ENCODE data around the gene CD93. TPM values are rescaled to one million over a fixed set of nuclear protein-coding genes. Genes with fewer than 3 reads are reported as not detected.
A peak's percentile ranks its signal among the peaks of the same experiment; 100 is the strongest.

Gene CD93
- polyA plus RNA-seq, 1 experiment, result 0.02 TPM

DNA sequence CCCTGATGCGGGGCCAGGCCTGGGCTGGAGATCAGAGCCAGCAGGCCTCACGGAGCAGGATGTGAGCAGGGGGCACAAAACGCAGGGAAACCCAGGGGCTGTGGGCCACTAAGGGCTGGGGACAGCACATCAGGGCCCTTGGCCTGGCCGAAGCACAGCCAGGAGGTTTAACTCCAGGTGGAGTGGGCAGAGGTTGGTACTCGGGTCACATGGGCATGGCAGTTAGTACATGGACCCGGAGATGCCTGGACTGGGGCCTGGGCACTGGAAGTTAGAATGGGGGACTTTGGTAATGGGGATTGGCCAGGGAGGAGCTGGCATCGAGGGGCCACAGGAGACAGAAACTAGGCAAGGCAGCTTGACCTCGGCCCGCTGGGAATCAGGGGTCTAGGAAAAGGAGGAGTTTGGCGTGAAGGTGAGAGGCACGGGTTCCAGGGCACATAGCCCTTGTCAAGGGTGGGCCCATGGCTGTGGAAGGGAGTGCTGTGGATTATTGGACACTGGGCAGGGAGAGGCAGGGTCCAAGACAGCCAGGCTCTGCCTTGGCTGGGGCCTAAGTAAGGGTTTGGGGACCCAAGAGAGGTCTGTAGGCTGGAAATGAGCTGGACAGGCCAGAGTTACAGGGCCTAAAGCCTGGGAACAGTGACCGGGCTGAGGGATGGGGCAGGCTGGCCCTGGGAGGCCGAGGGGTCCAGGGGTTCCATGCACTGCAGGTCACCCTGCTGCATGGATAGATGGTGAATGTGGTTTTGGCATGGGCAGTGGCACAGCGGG, 41.6 kb upstream of the CD93 start:
- no peak for DNase-seq (ENCODE audit: low read depth, low spot score)
- H3K27ac ChIP-seq (ENCODE audit: low read depth, low read length), result no peak overlapping the region
- ChIA-PET CTCF (no interaction called here), POLR2A (no interaction called here)
- TF ChIP-seq CTCF (IDR thresholded peaks at IDR 0.05; ENCODE audit: low read depth, low read length), result no peak
- no peaks in the 10 kb centered on the region for H3K9me3 ChIP-seq (ENCODE audit: control insufficient read depth, insufficient read depth, low read length)
- H3K4me3 ChIP-seq (ENCODE audit: low read depth, low read length), result no peak overlapping the region
- H3K27me3 ChIP-seq (ENCODE audit: control insufficient read depth, insufficient read depth, low read length), result no peaks in the 10 kb centered on the region

- DNase-seq (ENCODE audit: low read depth, low spot score), result no peak
- TF ChIP-seq CTCF (IDR thresholded peaks at IDR 0.05; ENCODE audit: low read depth, low read length), result no peak
- Histone ChIP-seq H3K27ac (ENCODE audit: low read depth, low read length) (no peak overlapping the region), H3K27me3 (ENCODE audit: control insufficient read depth, insufficient read depth, low read length) (no peaks in the 10 kb centered on the region), H3K9me3 (ENCODE audit: control insufficient read depth, insufficient read depth, low read length) (no peaks in the 10 kb centered on the region), H3K4me3 (ENCODE audit: low read depth, low read length) (no peak overlapping the region)
- CTCF ChIA-PET, result no interaction called here
- POLR2A ChIA-PET, result no interaction called here
Observed at GRCh38 chr20:23126281-23127061, 40.3 kb upstream of the CD93 start.

DNA sequence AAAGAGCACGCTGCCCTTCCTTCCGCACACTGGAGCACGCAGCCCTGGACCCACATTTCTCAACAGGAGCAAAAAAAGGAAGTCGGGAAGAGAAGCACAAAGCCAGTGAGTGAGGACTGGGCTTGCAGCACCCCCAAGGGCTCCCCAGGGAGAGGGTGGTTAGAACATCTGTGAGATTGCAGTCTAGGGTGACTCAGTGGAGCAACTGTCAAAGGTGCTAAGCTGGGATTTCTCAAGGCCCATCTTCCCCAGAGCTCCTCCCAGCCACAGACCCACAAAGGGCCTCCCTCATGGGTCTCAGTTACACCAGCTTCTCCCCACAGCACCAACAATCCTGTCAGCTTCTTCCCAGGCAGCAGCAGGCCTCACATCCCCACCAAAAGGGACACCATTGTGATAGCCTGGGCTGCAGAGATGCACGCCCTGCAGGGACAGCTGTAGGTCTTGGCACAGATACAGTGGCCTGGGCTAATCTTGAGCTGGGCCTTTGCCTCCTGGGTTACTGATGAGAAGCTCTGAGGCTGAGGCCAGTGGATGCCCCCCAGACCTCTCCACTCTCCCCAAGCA, 39.6 kb upstream of the CD93 start:
- ChIA-PET POLR2A (no interaction called here), CTCF (no interaction called here)
- Histone ChIP-seq H3K4me3 (ENCODE audit: low read depth, low read length) (no peak overlapping the region), H3K9me3 (ENCODE audit: control insufficient read depth, insufficient read depth, low read length) (no peaks in the 10 kb centered on the region), H3K27me3 (ENCODE audit: control insufficient read depth, insufficient read depth, low read length) (no peaks in the 10 kb centered on the region), H3K27ac (ENCODE audit: low read depth, low read length) (no peak overlapping the region)
- TF ChIP-seq CTCF (IDR thresholded peaks at IDR 0.05; ENCODE audit: low read depth, low read length), result no peak
- peak; percentile 29 for DNase-seq (ENCODE audit: low read depth, low spot score)

GRCh38 chr20:23125159-23125558, 39.0 kb upstream of the CD93 start:
- H3K27me3 ChIP-seq (ENCODE audit: control insufficient read depth, insufficient read depth, low read length), result no peaks in the 10 kb centered on the region
- no peaks in the 10 kb centered on the region for H3K9me3 ChIP-seq (ENCODE audit: control insufficient read depth, insufficient read depth, low read length)
- no peak for TF ChIP-seq CTCF (IDR thresholded peaks at IDR 0.05; ENCODE audit: low read depth, low read length)
- no peak overlapping the region for H3K4me3 ChIP-seq (ENCODE audit: low read depth, low read length)
- no peak for DNase-seq (ENCODE audit: low read depth, low spot score)
- ChIA-PET POLR2A (interaction anchor here (0.7 kb wide), 1 partner anchor 9 kb away, joined by 3 read pairs; no protein-coding TSS in a partner anchor), CTCF (no interaction called here)
- H3K27ac ChIP-seq (ENCODE audit: low read depth, low read length), result no peak overlapping the region

- Histone ChIP-seq H3K27me3 (ENCODE audit: control insufficient read depth, insufficient read depth, low read length) (no peaks in the 10 kb centered on the region), H3K4me3 (ENCODE audit: low read depth, low read length) (no peak overlapping the region), H3K27ac (ENCODE audit: low read depth, low read length) (no peak overlapping the region), H3K9me3 (ENCODE audit: control insufficient read depth, insufficient read depth, low read length) (no peaks in the 10 kb centered on the region; the same call in 1 of the 2 replicates)
- CTCF ChIA-PET, result no interaction called here
- no peak for DNase-seq (ENCODE audit: low read depth, low spot score)
- TF ChIP-seq CTCF (IDR thresholded peaks at IDR 0.05; ENCODE audit: low read depth, low read length), result no peak
- POLR2A ChIA-PET, result no interaction called here
Observed at GRCh38 chr20:23123886-23124285, 37.8 kb upstream of the CD93 start.
